Measurements from ENCODE around the gene MPRIP. TPM values are rescaled to one million over a fixed set of nuclear protein-coding genes. Genes with fewer than 3 reads are reported as not detected.

Gene MPRIP
- polyA plus RNA-seq, 1 donor from 2014 or later: 14.4 TPM

DNA sequence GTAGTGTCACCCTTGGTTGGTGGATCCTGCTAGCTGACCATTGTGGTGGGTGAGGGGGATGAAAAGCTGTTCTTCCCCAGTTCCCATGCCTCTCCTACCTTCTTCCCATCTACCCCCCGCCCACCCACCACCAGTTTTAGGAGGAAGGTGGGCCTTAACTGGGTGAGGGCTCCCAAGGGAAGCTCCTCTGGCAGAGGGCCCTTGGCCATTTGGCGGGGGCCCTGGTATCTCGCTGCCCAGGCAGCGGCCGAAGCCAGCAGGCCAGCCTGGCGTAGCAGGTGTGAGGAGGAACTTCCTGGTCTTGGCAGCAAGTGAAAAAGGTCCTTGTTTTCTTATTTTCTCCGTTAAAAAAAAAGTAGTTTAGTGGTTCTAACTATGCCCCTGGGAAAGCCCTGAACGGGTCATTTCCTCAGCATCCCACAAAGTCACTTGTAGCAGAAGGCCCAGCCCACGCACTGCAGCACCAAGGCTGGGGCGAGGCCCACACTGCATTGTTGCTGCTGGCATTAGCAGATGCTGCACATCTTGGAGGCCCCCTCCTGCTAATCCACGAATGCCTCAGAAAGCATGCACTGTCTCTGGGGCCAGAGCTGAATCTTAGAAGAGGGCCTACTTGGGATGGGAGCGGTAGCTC, 72.5 kb downstream of the MPRIP start:
- no peaks in the 10 kb centered on the region for H3K27me3 Mint-ChIP-seq
- H3K9me3 Mint-ChIP-seq: no peaks in the 10 kb centered on the region
- no peak overlapping the region for H3K4me3 Mint-ChIP-seq
- peaks cover 41 to 60% (median 48%) of the 10 kb centered on the region in 3 donors for H3K4me1 Mint-ChIP-seq
- peaks cover 2% of the 10 kb centered on the region for H3K36me3 Mint-ChIP-seq
- H3K27ac Mint-ChIP-seq: peak overlapping the region in 1 of 3 donors; percentile 80

DNA sequence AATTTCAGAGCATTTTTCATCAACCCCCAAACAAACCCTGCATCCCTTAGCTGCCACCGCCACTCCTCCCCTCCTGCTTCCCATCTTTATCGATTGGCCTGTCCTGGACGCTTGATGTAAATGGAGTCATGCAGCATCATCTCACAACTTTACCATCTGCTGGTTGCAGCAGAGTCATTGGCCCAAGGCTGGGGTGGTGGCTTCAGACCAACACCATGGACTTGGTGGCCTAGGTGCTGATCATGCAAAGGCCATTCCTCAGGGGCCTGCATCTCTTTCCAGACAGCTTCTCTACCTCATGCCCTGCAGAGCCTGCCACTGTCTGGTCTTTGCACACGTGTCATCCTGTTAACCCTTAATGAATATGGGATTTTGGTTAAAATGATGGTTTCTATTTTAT, 73.4 kb downstream of the MPRIP start:
- Mint-ChIP-seq H3K27ac (peak overlapping the region in 1 of 3 donors; percentile 83), H3K4me3 (peak overlapping the region in 1 of 4 donors; percentile 52), H3K4me1 (peaks cover 34 to 57% (median 39%) of the 10 kb centered on the region in 3 donors), H3K36me3 (no peaks in the 10 kb centered on the region), H3K27me3 (no peaks in the 10 kb centered on the region), H3K9me3 (no peaks in the 10 kb centered on the region)

DNA sequence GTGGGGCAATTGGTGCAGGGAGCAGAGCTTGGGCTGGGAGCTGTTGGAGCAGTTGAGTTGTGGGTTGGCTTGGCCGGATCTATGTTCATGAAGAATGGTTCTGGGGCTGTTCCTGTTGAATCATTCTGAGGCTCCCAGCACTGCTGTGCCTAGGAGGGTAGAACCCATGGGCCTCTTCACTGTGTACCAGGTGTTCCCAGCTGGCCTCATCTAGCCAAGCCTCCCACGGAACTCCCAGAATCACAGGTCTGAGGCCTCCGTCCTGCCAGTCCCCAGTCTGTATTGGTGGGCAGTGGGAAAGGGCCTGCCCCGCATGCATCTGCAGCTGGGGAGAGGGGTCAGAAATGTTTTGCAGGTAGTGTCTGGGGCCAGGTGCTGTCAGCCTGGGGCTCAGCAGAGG, 74.1 kb downstream of the MPRIP start:
- no peaks in the 10 kb centered on the region for H3K36me3 Mint-ChIP-seq
- no peak overlapping the region for H3K4me3 Mint-ChIP-seq
- H3K27me3 Mint-ChIP-seq: no peaks in the 10 kb centered on the region

DNA sequence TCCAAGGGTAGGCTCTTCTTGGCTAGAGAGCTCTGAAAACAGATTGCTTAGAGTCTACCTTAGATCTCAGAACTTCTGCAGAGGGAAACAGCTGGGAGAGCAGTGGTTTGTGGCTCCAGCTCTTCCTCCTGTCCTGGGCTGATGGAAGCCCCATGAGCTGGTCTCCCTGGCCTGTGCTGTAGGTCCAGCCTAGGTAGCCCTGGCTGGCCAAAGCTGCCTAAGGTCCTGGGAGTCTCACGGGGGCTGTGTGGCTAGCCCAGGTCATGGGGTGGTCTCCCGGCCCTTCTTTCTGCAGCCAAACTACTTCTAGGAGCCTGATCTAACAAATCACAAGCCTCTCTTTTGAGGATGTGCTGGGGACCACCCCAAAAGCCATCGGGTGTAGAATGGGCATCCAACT, 75.7 kb downstream of the MPRIP start:
- no peaks in the 10 kb centered on the region for H3K9me3 Mint-ChIP-seq
- no peaks in the 10 kb centered on the region for H3K27me3 Mint-ChIP-seq
- peaks cover 39 to 62% (median 42%) of the 10 kb centered on the region in 3 donors for H3K4me1 Mint-ChIP-seq
- no peak overlapping the region for H3K4me3 Mint-ChIP-seq
- no peaks in the 10 kb centered on the region for H3K36me3 Mint-ChIP-seq
- H3K27ac Mint-ChIP-seq: no peak overlapping the region

More for the DNA sequence above, 74.1 kb downstream of the MPRIP start:
- no peaks in the 10 kb centered on the region for H3K9me3 Mint-ChIP-seq
- H3K4me1 Mint-ChIP-seq: peaks cover 34 to 58% (median 36%) of the 10 kb centered on the region in 3 donors
- peak overlapping the region in 1 of 3 donors; percentile 83 for H3K27ac Mint-ChIP-seq

DNA sequence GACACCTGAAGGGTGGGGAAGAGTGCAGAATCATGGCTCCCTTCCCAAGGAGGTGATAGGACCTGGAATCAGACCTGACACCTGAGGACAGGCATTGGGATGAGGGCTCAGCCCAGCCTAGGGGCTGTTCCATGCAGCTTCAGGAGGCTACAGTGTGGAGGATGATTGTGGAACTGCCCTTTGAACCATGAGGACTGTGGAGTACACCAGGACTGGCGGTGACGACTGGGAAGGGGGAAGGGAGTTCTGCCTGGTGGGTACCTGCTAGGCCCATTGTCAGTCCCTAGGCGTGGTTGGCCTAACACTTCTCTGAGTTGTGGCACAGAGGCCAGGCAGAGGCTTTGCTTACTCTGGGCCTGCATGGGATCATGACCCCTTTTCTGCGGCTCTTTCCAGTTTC, 76.1 kb downstream of the MPRIP start:
- Mint-ChIP-seq H3K27ac (no peak overlapping the region), H3K4me3 (peak overlapping the region in 1 of 4 donors; percentile 70), H3K36me3 (no peaks in the 10 kb centered on the region), H3K27me3 (no peaks in the 10 kb centered on the region), H3K4me1 (peaks cover 38 to 60% (median 43%) of the 10 kb centered on the region in 3 donors), H3K9me3 (no peaks in the 10 kb centered on the region)

DNA sequence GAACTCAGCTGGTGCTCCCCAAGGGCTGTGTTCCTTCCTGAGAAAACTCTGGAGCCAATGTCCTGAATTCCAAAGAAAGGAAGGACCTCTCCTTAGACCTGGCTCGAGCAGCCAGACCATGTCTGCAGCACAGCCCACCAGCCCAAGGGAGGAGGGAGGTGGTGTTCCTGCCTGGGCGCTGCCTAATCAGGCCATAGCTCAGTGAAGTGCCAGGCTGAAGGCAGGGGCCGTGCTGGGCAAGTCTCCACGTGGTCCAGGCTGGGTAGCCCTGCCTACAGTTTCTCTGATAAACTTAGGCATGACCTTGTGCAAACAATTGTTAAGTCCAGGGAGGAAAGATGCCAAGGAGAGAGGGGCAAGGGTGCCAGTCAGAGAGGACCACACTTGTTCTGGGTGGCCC, 76.8 kb downstream of the MPRIP start:
- peaks cover 39 to 59% (median 39%) of the 10 kb centered on the region in 3 donors for H3K4me1 Mint-ChIP-seq
- no peaks in the 10 kb centered on the region for H3K36me3 Mint-ChIP-seq
- H3K27me3 Mint-ChIP-seq: no peaks in the 10 kb centered on the region
- H3K27ac Mint-ChIP-seq: peak overlapping the region in 1 of 3 donors; percentile 12
- peak overlapping the region in 2 of 4 donors; percentile 11 to 35 for H3K4me3 Mint-ChIP-seq
- H3K9me3 Mint-ChIP-seq: no peaks in the 10 kb centered on the region

DNA sequence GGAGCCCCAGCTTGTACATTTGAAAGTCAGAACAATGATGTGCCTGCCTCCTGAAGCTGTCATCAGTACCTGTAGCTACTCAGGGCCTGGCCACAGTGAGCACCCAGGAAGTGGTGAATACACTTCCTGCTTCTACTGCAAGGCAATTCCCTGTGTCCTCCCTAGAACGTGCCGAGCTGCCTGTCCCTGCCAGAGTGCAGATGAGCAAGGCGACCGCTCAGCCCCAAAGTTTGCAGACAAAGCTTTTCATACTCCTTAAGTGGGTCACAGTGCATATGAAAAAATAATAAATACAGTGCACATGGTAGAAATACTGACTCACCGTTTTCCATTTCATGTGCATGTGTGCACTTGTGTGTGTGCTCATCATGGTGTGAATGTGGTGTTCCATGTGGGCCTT, 77.3 kb downstream of the MPRIP start:
- H3K36me3 Mint-ChIP-seq: no peaks in the 10 kb centered on the region
- H3K9me3 Mint-ChIP-seq: no peaks in the 10 kb centered on the region
- H3K27ac Mint-ChIP-seq: peak overlapping the region in 2 of 3 donors; percentile 12 to 89
- no peaks in the 10 kb centered on the region for H3K27me3 Mint-ChIP-seq
- H3K4me1 Mint-ChIP-seq: peaks cover 35 to 55% (median 37%) of the 10 kb centered on the region in 3 donors
- peak overlapping the region in 2 of 4 donors; percentile 11 to 35 for H3K4me3 Mint-ChIP-seq

DNA sequence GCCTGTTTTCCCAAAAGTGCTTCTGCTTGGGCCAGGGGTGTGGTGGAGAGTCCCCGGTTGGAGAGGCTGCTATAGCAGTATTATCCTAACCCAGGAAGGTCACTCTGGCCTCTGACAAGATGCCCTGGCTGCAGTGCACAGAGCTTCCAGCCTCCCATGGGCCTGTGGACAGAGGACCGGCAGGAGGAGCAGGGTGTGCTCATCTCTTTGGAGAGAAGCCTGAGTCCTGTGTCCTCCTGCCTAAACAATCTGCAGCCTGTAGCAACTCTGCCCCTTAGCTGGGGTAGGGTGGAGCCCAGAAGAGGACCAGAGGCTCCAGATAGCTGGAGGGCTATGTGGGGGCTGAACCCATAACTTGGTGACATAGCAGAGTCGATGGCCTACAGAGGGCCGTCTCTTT, 78.0 kb downstream of the MPRIP start:
- H3K4me3 Mint-ChIP-seq: peak overlapping the region in 1 of 4 donors; percentile 28
- H3K27me3 Mint-ChIP-seq: no peaks in the 10 kb centered on the region
- H3K9me3 Mint-ChIP-seq: no peaks in the 10 kb centered on the region
- H3K36me3 Mint-ChIP-seq: no peaks in the 10 kb centered on the region
- H3K4me1 Mint-ChIP-seq: peaks cover 33 to 48% (median 36%) of the 10 kb centered on the region in 3 donors
- peak overlapping the region in 1 of 3 donors; percentile 89 for H3K27ac Mint-ChIP-seq

DNA sequence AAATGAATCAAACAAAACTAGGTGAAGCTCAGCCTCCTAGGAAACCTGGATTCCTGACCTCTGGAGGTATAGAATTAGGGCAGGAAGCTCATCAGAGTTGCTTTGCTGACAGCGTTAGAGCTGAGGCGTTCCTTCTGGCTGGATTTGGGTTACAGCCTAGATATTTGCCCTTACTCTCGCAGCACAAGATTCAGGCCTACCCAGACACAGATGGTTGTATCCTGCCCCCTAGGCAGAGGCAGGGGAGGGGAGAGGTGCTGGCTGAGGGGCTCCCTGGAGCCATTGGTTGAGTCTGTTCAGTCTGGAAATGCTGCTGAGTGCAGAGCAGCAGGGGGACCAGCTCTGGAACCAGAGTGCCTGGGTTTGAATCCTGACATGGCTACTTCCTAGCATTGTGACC, 78.4 kb downstream of the MPRIP start:
- H3K36me3 Mint-ChIP-seq: no peaks in the 10 kb centered on the region
- H3K4me3 Mint-ChIP-seq: no peak overlapping the region
- H3K27ac Mint-ChIP-seq: peak overlapping the region in 1 of 3 donors; percentile 89
- H3K4me1 Mint-ChIP-seq: peaks cover 33 to 48% (median 35%) of the 10 kb centered on the region in 3 donors
- no peaks in the 10 kb centered on the region for H3K27me3 Mint-ChIP-seq
- no peaks in the 10 kb centered on the region for H3K9me3 Mint-ChIP-seq

DNA sequence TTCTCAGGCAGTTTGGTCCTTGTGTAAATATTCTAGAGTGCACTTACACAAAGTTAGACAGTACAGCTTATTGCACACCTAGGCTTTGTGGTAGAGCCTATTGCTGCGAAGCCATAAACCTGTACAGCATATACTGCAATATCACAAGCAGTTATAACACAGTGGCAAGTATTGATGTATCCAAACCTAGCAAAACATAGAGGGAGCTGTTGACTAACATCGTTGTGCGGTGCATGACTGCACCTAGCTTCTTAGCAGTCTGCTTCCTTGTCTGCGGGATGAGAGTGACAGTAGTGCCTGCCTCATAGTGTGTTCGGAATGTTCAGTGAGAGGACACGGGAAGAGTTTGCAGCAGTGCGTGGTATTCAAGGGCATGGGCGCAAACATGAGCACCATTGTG, 78.9 kb downstream of the MPRIP start:
- Mint-ChIP-seq H3K9me3 (no peaks in the 10 kb centered on the region), H3K36me3 (no peaks in the 10 kb centered on the region), H3K27me3 (no peaks in the 10 kb centered on the region), H3K27ac (peak overlapping the region in 1 of 3 donors; percentile 89), H3K4me1 (peaks cover 30 to 46% (median 35%) of the 10 kb centered on the region in 3 donors), H3K4me3 (peak overlapping the region in 1 of 4 donors; percentile 13)

DNA sequence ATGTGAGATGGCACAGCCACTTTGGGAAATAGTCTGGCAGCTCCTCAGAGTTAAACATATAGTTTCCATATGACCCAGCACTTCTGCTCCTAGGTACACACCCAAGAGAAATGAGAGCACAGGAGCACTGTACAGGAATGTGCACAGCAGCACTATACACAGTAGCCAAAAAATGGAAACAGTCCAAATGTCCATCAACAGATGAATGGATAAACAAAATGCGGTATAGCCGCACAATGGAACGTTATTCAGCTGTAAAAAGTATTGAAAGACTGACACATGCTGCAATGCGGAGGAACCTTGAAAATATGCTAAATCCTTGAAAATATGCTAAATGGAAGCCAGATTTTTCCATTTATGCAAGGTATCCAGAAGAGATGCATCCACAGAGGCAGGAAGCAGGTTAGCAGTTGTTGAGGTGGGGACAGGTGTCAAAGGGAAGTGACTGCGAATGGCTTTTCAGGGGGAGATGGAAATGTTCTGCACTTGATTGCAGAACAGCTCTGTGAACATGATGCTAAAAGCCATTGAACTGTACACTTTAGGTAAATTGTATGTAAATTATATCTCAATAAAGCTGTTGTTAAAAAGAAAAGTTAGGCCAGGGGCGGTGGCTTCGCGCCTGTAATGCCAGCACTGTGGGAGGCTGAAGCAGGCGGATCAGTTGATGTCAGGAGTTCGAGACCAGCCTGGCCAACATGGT, 80.7 kb downstream of the MPRIP start:
- Mint-ChIP-seq H3K4me3 (no peak overlapping the region), H3K27ac (peak overlapping the region in 1 of 3 donors; percentile 14)

DNA sequence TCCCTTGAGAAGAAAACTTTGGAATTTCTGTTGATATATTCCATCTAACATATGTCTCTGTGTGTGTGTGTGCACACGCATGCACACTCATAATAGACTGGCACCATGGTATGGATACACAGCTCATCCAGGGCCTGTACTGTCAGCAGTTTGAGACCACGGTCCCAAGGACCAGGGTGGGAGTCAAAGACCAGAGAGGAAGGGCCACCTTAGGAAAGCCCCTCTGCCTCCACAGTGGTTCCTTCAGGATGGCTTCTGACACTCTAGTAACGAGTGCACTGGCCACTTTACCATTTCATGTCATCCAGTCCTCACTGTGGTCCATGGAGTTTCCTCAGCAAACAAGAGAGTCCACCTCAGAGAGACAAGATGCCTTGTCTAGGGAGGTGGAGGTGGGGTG, 82.1 kb downstream of the MPRIP start:
- Mint-ChIP-seq H3K27ac (no peak overlapping the region), H3K9me3 (no peaks in the 10 kb centered on the region), H3K4me3 (no peak overlapping the region), H3K36me3 (no peaks in the 10 kb centered on the region), H3K4me1 (peaks cover 20 to 29% (median 24%) of the 10 kb centered on the region in 3 donors), H3K27me3 (no peaks in the 10 kb centered on the region)

More for the DNA sequence above, 80.7 kb downstream of the MPRIP start:
- H3K4me1 Mint-ChIP-seq: peaks cover 20 to 40% (median 28%) of the 10 kb centered on the region in 3 donors
- H3K9me3 Mint-ChIP-seq: no peaks in the 10 kb centered on the region
- H3K36me3 Mint-ChIP-seq: no peaks in the 10 kb centered on the region
- H3K27me3 Mint-ChIP-seq: no peaks in the 10 kb centered on the region

DNA sequence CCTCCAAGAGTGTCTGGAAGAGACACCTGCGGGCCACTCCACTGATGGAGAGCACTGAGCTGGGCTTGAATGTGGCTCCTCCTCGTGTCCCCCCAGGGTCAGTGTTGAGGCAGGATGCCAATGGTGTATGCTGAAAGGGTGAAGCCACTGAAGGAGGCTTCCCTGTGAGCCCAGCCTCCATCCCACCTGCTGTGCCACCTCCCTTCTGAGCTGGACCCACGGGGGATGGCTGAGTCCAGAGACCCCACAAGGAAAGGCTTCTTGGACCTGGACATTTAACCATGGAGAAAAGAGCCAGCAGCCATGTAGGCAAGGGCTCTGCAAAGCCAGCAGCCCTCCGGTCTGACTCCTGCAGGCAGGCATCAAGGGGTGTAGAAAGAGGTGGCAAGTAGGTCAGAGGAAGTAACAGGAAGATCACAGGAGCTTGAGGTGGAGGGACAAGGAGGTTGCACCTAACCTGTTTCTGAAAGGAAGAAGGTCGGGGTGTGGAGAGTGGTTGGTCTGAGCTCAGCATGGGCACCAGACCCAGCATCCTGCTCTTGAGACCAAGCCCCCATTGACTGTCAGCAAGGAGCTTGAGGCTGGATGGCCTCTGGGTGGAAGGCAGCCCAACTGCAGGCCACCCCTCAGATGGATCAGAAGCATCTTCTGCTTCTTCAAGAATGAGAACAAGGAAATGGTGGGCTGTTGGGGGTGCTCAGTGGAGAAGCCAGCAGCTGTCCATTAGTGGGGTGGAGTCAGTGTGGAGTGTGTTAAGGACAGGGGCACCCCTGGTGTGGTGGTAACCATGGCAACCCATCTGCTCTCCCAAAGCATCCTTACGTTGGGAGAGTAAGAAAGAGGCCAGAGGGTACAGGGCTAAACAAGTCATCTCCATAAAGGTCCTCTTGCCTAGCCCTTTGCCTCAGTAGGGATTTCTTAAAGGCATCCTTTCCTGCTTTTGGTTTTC, 83.2 kb downstream of the MPRIP start:
- Mint-ChIP-seq H3K4me3 (no peak overlapping the region), H3K27ac (peak overlapping the region in 2 of 3 donors; percentile 57 to 67), H3K4me1 (peaks cover 14 to 21% (median 19%) of the 10 kb centered on the region in 3 donors), H3K9me3 (no peaks in the 10 kb centered on the region), H3K27me3 (no peaks in the 10 kb centered on the region), H3K36me3 (no peaks in the 10 kb centered on the region)

DNA sequence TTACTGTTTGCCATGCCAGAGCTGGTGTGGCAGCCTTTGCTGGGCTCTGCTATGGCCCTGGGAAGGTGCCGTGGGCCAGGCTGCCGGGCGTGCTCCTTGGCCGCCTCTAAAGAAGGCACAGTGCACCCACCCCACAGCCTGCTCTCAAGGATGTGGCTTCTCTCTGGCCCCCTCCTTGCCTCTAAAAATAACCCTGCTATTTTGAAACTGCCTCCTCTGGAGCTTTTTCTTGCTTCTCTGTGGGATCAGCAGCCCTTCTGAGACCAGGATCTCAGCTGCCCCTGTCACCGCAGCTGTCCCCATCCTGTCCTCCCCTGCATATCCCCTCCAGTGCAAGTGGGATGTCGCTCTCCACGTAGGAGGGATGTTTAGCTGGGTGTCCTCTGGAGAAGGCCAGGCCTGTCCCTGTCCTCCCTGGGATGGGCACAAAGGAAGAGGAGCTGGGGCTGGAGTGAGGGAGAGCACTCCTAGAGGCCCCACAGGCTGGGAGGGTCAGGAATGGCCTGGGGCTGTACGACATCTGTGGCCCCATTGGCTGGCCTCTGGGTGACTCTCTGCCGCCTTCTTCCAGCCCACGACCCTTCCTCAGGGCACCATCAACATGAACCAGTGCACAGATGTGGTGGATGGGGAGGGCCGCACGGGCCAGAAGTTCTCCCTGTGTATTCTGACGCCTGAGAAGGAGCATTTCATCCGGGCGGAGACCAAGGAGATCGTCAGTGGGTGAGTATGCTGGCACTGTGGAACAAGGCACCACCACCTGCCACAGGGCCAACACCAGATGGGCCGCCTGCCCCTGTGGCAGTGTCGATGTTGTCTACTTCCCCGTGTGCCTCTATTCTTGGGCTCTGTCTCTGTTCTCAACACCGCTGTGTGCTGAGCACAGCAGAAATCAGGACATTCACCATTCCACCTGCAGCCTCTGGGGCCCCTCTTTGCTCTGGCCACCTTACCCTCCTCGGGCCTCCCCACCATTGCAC, 84.2 kb downstream of the MPRIP start:
- no peaks in the 10 kb centered on the region for H3K27me3 Mint-ChIP-seq
- peak overlapping the region in 1 of 3 donors; percentile 57 for H3K27ac Mint-ChIP-seq
- H3K9me3 Mint-ChIP-seq: no peaks in the 10 kb centered on the region
- H3K4me1 Mint-ChIP-seq: peaks cover 14 to 19% (median 15%) of the 10 kb centered on the region in 3 donors
- H3K4me3 Mint-ChIP-seq: peak overlapping the region in 1 of 4 donors; percentile 45
- H3K36me3 Mint-ChIP-seq: no peaks in the 10 kb centered on the region

Data from IgD-negative memory B cell (primary cell).